ENCODE measurements around the gene RIPOR3.

DNA sequence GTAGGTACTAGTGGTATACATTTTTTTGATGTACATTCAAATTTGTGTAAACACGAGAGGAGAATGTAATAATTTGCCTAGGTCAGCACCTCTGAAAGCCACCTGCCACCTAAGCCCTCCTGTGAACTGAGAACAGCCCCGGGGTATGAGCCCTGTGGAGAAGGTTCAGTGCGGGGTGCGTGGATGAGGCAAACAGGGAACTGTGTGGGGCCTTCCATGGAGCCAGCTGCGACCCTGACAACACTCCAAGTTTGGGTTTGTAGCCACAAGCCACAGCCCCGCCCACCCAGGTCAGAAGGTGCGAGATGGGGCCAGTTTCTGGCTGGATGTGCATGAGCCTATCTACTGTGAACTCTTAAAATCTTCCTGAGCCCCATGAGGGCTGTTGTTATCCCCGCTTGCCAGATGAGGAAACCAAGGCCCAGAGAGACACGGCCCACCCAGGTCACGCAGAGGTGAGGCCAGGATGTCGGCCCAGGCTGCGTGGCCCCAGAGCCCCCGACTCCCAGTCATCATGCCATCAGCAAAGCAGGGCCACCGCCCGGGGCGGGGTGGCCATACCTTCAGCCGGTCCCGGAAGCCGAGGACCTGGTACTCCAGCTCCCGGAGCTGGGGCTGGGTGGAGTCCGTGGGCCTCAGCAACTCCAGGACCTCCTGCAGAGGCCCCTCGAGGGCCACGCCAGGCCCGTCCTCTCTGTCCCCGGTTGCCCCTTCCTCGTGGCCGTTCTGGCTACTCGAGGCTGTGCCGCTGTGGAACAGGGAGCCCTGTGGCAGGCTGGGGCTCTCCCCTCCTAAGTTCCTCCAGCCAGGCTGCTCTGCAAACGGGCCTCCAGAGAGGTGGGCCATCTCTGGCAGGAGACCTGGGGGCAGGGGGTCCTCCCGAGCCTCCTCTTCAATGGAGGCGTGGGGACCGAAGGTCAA lies 89.6 kb downstream of the RIPOR3 start:
- TF ChIP-seq EZH2phosphoT487 (IDR thresholded peaks at IDR 0.05; ENCODE audit: low read depth) (no peak), CTCF (IDR thresholded peaks at IDR 0.05; ENCODE audit: low read depth, low read length) (no peak)

All from OCI-LY3 (cell line).